ENCODE measurements around the gene TTLL8.

Gene TTLL8

GRCh38 chr22:50074551-50075530 is 16.7 kb upstream of the TTLL8 start:
- POLR2A ChIA-PET, result no interaction called here
- Histone ChIP-seq H3K9me3 (ENCODE audit: control insufficient read depth, insufficient read depth, low read depth, low read length) (no peaks in the 10 kb centered on the region), H3K4me1 (ENCODE audit: control insufficient read depth, insufficient read depth, low read length) (no peaks in the 10 kb centered on the region), H3K36me3 (ENCODE audit: control insufficient read depth in 2 of 2, insufficient read depth in 1 of 2, low read length in 2 of 2) (no peaks in the 10 kb centered on the region), H3K4me3 (ENCODE audit: low read depth, low read length) (no peak overlapping the region), H3K27ac (ENCODE audit: extremely low read depth, low read depth, low read length) (no peak overlapping the region)
- CTCF ChIA-PET, result interaction anchor here (0.6 to 0.7 kb wide), 2 partner anchors 37 to 171 kb away, joined by 3 to 5 read pairs; no protein-coding TSS in a partner anchor
- TF ChIP-seq ZNF157 (tag by site-specific recombination; IDR thresholded peaks at IDR 0.05), result no peak
- TF ChIP-seq ZNF311 (tag by site-specific recombination; IDR thresholded peaks at IDR 0.05; ENCODE audit: borderline replicate concordance), result no peak
- TF ChIP-seq BCL6B (tag by site-specific recombination; IDR thresholded peaks at IDR 0.05), result no peak
- TF ChIP-seq, protein P1, sequence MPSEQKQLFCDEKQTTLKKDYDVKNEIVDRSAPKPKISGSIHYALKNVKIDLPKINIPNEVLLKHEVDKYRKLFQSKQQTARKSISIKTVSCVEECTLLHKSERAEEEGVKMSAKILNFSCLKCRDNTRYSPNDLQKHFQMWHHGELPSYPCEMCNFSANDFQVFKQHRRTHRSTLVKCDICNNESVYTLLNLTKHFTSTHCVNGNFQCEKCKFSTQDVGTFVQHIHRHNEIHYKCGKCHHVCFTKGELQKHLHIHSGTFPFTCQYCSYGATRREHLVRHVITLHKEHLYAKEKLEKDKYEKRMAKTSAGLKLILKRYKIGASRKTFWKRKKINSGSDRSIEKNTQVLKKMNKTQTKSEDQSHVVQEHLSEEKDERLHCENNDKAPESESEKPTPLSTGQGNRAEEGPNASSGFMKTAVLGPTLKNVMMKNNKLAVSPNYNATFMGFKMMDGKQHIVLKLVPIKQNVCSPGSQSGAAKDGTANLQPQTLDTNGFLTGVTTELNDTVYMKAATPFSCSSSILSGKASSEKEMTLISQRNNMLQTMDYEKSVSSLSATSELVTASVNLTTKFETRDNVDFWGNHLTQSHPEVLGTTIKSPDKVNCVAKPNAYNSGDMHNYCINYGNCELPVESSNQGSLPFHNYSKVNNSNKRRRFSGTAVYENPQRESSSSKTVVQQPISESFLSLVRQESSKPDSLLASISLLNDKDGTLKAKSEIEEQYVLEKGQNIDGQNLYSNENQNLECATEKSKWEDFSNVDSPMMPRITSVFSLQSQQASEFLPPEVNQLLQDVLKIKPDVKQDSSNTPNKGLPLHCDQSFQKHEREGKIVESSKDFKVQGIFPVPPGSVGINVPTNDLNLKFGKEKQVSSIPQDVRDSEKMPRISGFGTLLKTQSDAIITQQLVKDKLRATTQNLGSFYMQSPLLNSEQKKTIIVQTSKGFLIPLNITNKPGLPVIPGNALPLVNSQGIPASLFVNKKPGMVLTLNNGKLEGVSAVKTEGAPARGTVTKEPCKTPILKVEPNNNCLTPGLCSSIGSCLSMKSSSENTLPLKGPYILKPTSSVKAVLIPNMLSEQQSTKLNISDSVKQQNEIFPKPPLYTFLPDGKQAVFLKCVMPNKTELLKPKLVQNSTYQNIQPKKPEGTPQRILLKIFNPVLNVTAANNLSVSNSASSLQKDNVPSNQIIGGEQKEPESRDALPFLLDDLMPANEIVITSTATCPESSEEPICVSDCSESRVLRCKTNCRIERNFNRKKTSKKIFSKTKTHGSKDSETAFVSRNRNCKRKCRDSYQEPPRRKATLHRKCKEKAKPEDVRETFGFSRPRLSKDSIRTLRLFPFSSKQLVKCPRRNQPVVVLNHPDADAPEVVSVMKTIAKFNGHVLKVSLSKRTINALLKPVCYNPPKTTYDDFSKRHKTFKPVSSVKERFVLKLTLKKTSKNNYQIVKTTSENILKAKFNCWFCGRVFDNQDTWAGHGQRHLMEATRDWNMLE (tag by site-specific recombination; conservative IDR thresholded peaks at IDR 0.05; ENCODE audit: low read depth), result no peak
- TF ChIP-seq ZNF791 (tag by site-specific recombination; IDR thresholded peaks at IDR 0.05), result no peak
- TF ChIP-seq, protein P2, sequence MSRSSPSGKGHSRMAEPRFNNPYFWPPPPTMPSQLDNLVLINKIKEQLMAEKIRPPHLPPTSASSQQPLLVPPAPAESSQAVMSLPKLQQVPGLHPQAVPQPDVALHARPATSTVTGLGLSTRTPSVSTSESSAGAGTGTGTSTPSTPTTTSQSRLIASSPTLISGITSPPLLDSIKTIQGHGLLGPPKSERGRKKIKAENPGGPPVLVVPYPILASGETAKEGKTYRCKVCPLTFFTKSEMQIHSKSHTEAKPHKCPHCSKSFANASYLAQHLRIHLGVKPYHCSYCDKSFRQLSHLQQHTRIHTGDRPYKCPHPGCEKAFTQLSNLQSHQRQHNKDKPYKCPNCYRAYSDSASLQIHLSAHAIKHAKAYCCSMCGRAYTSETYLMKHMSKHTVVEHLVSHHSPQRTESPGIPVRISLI (tag by site-specific recombination; IDR thresholded peaks at IDR 0.05), result no peak
- TF ChIP-seq ZNF324 (tag by site-specific recombination; IDR thresholded peaks at IDR 0.05), result no peak
- TF ChIP-seq KLF10 (tag by site-specific recombination; IDR thresholded peaks at IDR 0.05), result no peak
- TF ChIP-seq BCL11A (tag by site-specific recombination; IDR thresholded peaks at IDR 0.05; ENCODE audit: low read depth), result no peak
- no peak for TF ChIP-seq ZNF549 (tag by site-specific recombination; IDR thresholded peaks at IDR 0.05)
- no peak for TF ChIP-seq SCRT1 (tag by site-specific recombination; IDR thresholded peaks at IDR 0.05; ENCODE audit: borderline replicate concordance)
- no peak for TF ChIP-seq ZBTB48 (tag by site-specific recombination; IDR thresholded peaks at IDR 0.05)
- no peak for TF ChIP-seq ZBTB6 (tag by site-specific recombination; IDR thresholded peaks at IDR 0.05)
- TF ChIP-seq ZNF155 (tag by site-specific recombination; IDR thresholded peaks at IDR 0.05), result no peak
- TF ChIP-seq ZNF510 (tag by site-specific recombination; IDR thresholded peaks at IDR 0.05; ENCODE audit: insufficient replicate concordance), result no peak
- no peak for TF ChIP-seq ZNF473 (tag by site-specific recombination; IDR thresholded peaks at IDR 0.05)

All from HEK293 (cell line).